Endothelial cell of umbilical vein (primary cell): Measurements from ENCODE around the gene SMC6. TPM values are rescaled to one million over a fixed set of nuclear protein-coding genes. Genes with fewer than 3 reads are reported as not detected.

Source experiments
- BruUV-seq: library from RNA; stranded (reverse); fragments of 400-500 nt; replicated peaks from 2 replicates; lab custom pipeline; 2021; lab: Mats Ljungman, UMichigan
- CTCF ChIA-PET: fragments of 300-600, 350-600 bp; sonication (Branson Sonifier 250); formaldehyde crosslinking; loops from one replicate; lab custom pipeline; 2021; ENCODE audit warnings: antibody characterized with exemption, inconsistent platforms; lab: Charles Lee
- POLR2A ChIA-PET: fragments of 300-600, 350-600 bp; sonication (Branson Sonifier 250); formaldehyde crosslinking; loops from one replicate; lab custom pipeline; 2021; ENCODE audit warnings: antibody characterized with exemption, inconsistent platforms; lab: Charles Lee
- DNase-seq: peaks from one replicate; pipeline ENCODE4 v3.0.0-alpha.2; 2011; ENCODE audit warnings: low read depth, low spot score
- FAIRE-seq: peaks from 2 replicates; lab custom pipeline; 2011; peaks lifted over from hg19 to GRCh38; lab: Jason Lieb, UNC
- H2AFZ ChIP-seq: 2 replicates; pipeline ENCODE4 v1.6.0; 2012; ENCODE audit warnings: low read depth, low read length, control low read depth, inconsistent platforms
- H3K27ac ChIP-seq: 2 replicates; pipeline ENCODE4 v1.5.1; 2011; ENCODE audit warnings: low read depth, mild to moderate bottlenecking, control low read depth, low read length, moderate library complexity; ENCODE audit not compliant: insufficient read depth
- H3K27me3 ChIP-seq, 2 experiments: 2 replicates each; pipeline versions ENCODE4 v1.6.0 to v1.6.1; 2011; ENCODE audit warnings: low read length in 2 of 2, mixed read lengths in 1 of 2; ENCODE audit not compliant: control insufficient read depth in 2 of 2, insufficient read depth in 2 of 2
- H3K36me3 ChIP-seq, 2 experiments: 2 replicates in 1 of 2; 3 replicates in 1 of 2; pipeline ENCODE4 v1.5.1; 2011; ENCODE audit warnings: low read length in 2 of 2, mild to moderate bottlenecking in 1 of 2, moderate library complexity in 1 of 2; ENCODE audit not compliant: control insufficient read depth in 2 of 2, insufficient read depth in 2 of 2; ENCODE audit errors: extremely low read depth in 1 of 2
- H3K4me1 ChIP-seq: 3 replicates; pipeline ENCODE4 v1.5.1; 2011; ENCODE audit warnings: mild to moderate bottlenecking, low read length; ENCODE audit not compliant: control insufficient read depth, insufficient read depth; ENCODE audit errors: extremely low read depth
- H3K4me2 ChIP-seq: 2 replicates; pipeline ENCODE4 v1.6.1; 2011; ENCODE audit warnings: low read length, control low read depth, mixed read lengths; ENCODE audit not compliant: insufficient read depth
- H3K4me3 ChIP-seq, 3 experiments: fragments of 200-600 bp in 1 of 3; sonication (generic), shearing (Covaris generic) in 1 of 3; replicated peaks in 1 of 3; 2 replicates each; pipeline ENCODE4 v1.5.1; 2011 to 2016; ENCODE audit warnings: control low read depth in 3 of 3, low read length in 3 of 3, mild to moderate bottlenecking in 2 of 3, inconsistent platforms in 1 of 3, low read depth in 1 of 3, moderate library complexity in 1 of 3; ENCODE audit not compliant: insufficient read depth in 1 of 3
- H3K79me2 ChIP-seq: 2 replicates; pipeline ENCODE4 v1.6.0; 2012; ENCODE audit warnings: low read length, inconsistent platforms; ENCODE audit not compliant: control insufficient read depth, insufficient read depth
- H3K9ac ChIP-seq: replicated peaks from 2 replicates; pipeline ENCODE3; 2011; ENCODE audit warnings: low read length, control low read depth; ENCODE audit not compliant: insufficient read depth; ENCODE audit errors: extremely low read depth
- H3K9me1 ChIP-seq: replicated peaks from 3 replicates; pipeline ENCODE4 v1.6.0; 2011; ENCODE audit warnings: mild to moderate bottlenecking, low read length; ENCODE audit not compliant: control insufficient read depth, insufficient read depth; ENCODE audit errors: extremely low read depth
- H3K9me3 ChIP-seq: replicated peaks from 2 replicates; pipeline ENCODE4 v1.5.1; 2012; ENCODE audit warnings: low read length, inconsistent platforms; ENCODE audit not compliant: control insufficient read depth, insufficient read depth
- H4K20me1 ChIP-seq: replicated peaks from 2 replicates; pipeline ENCODE3; 2011; ENCODE audit warnings: mild to moderate bottlenecking, low read length; ENCODE audit not compliant: control insufficient read depth, insufficient read depth; ENCODE audit errors: extremely low read depth
- EZH2 ChIP-seq: IDR thresholded peaks from 2 replicates; pipeline ENCODE4 v1.6.1; 2012; ENCODE audit warnings: borderline replicate concordance, low read depth, mild to moderate bottlenecking, moderate library complexity, low read length, inconsistent platforms; ENCODE audit not compliant: severe bottlenecking
- FOS ChIP-seq: IDR thresholded peaks from 2 replicates; pipeline ENCODE4 v1.6.1; 2011; ENCODE audit warnings: mild to moderate bottlenecking, low read length, moderate library complexity, borderline replicate concordance; ENCODE audit not compliant: insufficient read depth
- GATA2 ChIP-seq: IDR thresholded peaks from 2 replicates; pipeline ENCODE4 v1.7.0; 2011; ENCODE audit warnings: low read depth, mild to moderate bottlenecking, moderate library complexity, mixed read lengths, low read length; ENCODE audit not compliant: insufficient read length, insufficient read depth
- JUN ChIP-seq: IDR thresholded peaks from 2 replicates; pipeline ENCODE4 v1.6.1; 2011; ENCODE audit warnings: borderline replicate concordance, low read depth; ENCODE audit not compliant: insufficient read length, insufficient read depth
- MAX ChIP-seq: IDR thresholded peaks from 2 replicates; pipeline ENCODE4 v1.6.1; 2011; ENCODE audit not compliant: insufficient read depth, insufficient read length
- MYC ChIP-seq: IDR thresholded peaks from one replicate; pipeline ENCODE4 v1.6.1; 2011; ENCODE audit warnings: mild to moderate bottlenecking, low read depth, low read length
- POLR2A ChIP-seq: IDR thresholded peaks from 2 replicates; pipeline ENCODE4 v1.6.1; 2012; ENCODE audit warnings: low read depth, mild to moderate bottlenecking, control low read depth, low read length
- POLR2AphosphoS5 ChIP-seq: IDR thresholded peaks from 2 replicates; pipeline ENCODE4 v1.6.1; 2012; ENCODE audit warnings: low read depth, mild to moderate bottlenecking, control low read depth, low read length, moderate library complexity; ENCODE audit not compliant: insufficient read depth
- dilution Hi-C: fragments of 300-500 bp; cut with MboI; formaldehyde crosslinking; loops from one replicate; pipeline ENCODE4 v1.15.0; 2019; ENCODE audit warnings: low sequenced_read_pairs; ENCODE audit not compliant: extremely low pct_ligation_motif_present
- intact Hi-C: fragments of 100-400 bp; cut with micrococcal nuclease; formaldehyde crosslinking; loops from one replicate; pipeline ENCODE4 v1.10.0; 2022
- polyA plus RNA-seq, 4 experiments: library from polyadenylated mRNA; depleted of rRNA in 3 of 4; stranded (reverse) in 3 of 4; unstranded in 1 of 4; fragments of >200 nt; gene quantifications; 2 replicates each; pipeline versions ENCODE4 v1.2.1 to v1.2.3, GENCODE V29; 2011 to 2012; ENCODE audit warnings: missing spikeins in 1 of 4
- total RNA-seq: library from RNA; stranded (reverse); gene quantifications from 2 replicates; pipeline ENCODE4 v1.2.3, GENCODE V29; 2021
- TF ChIP-seq, protein P1 (sequence below), 2 donors: IDR thresholded peaks; 1 replicate in 1 of 2; 2 replicates in 1 of 2; pipeline ENCODE4 v1.5.1; 2011; ENCODE audit warnings: low read length in 2 of 2, mild to moderate bottlenecking in 2 of 2, moderate library complexity in 2 of 2, control low read depth in 1 of 2, inconsistent platforms in 1 of 2, low read depth in 1 of 2; ENCODE audit not compliant: insufficient read depth in 1 of 2; ENCODE audit errors: extremely low read depth in 1 of 2

Gene SMC6
- total and polyA plus RNA-seq, 2 donors (not counting 3 experiments of a cell fraction or from before 2014, with no cell fraction given), result 7.7 to 38.3 TPM

DNA sequence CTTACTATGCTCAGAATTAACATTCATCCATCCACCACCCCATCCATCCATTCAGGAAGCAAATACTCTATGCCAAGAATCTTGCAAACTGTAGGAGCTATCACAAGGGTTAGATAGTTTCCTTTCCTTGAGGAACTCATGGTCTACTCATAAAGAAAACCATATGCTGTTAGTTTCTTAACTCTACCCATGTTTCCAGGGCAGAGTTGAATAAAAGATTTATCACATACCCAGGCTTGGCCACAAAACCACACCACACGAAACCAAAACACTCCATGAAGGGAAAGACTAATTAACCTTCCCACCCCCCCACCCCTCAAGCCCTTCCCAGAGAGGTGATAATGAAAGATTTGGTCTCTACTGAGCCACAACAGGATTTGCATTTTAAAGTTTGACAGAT lies 38.9 kb upstream of the SMC6 start:
- Histone ChIP-seq H2AFZ (no peak overlapping the region), H3K9me3 (no peaks in the 10 kb centered on the region), H3K36me3 (no peaks in the 10 kb centered on the region), H3K4me2 (no peak overlapping the region), H3K79me2 (no peaks in the 10 kb centered on the region), H3K27me3 (peaks cover 4 to 10% of the 10 kb centered on the region in 2 experiments), H4K20me1 (no peaks in the 10 kb centered on the region), H3K27ac (no peak overlapping the region), H3K9me1 (no peaks in the 10 kb centered on the region), H3K4me3 (no peak overlapping the region), H3K9ac (no peak overlapping the region), H3K4me1 (no peaks in the 10 kb centered on the region)
- intact Hi-C loops, result no loop called here
- FAIRE-seq (no peak), DNase-seq (no peak)
- POLR2A ChIA-PET, result no interaction called here
- CTCF ChIA-PET, result no interaction called here
- no peak for TF ChIP-seq POLR2A
- TF ChIP-seq JUN, result no peak
- TF ChIP-seq POLR2AphosphoS5, result no peak
- TF ChIP-seq, protein P1, sequence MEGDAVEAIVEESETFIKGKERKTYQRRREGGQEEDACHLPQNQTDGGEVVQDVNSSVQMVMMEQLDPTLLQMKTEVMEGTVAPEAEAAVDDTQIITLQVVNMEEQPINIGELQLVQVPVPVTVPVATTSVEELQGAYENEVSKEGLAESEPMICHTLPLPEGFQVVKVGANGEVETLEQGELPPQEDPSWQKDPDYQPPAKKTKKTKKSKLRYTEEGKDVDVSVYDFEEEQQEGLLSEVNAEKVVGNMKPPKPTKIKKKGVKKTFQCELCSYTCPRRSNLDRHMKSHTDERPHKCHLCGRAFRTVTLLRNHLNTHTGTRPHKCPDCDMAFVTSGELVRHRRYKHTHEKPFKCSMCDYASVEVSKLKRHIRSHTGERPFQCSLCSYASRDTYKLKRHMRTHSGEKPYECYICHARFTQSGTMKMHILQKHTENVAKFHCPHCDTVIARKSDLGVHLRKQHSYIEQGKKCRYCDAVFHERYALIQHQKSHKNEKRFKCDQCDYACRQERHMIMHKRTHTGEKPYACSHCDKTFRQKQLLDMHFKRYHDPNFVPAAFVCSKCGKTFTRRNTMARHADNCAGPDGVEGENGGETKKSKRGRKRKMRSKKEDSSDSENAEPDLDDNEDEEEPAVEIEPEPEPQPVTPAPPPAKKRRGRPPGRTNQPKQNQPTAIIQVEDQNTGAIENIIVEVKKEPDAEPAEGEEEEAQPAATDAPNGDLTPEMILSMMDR (IDR thresholded peaks at IDR 0.05; ENCODE audit: extremely low read depth in 1 of 2, insufficient read depth in 1 of 2, low read depth in 1 of 2, low read length in 2 of 2), result no peak
- no peak for TF ChIP-seq GATA2
- no peak for TF ChIP-seq EZH2
- no peak for TF ChIP-seq MAX
- no peak for TF ChIP-seq FOS
- no peak for TF ChIP-seq MYC
- BruUV-seq, result no TSS peak
- dilution Hi-C loops, result no loop called here
